Karpas-422 (cell line): ENCODE data around the gene CSTPP1. TPM values are rescaled to one million over a fixed set of nuclear protein-coding genes. Genes with fewer than 3 reads are reported as not detected.
"Not testable (repeated sequence)": the region's sequence is repeated elsewhere in the genome, so short reads cannot be mapped to it uniquely, and the experiment has no call there.

Source experiments
- DNase-seq: peaks from one replicate; pipeline ENCODE4 v3.0.0-alpha.2; 2015
- H2AFZ ChIP-seq: fragments of 200-600 bp; sonication (generic); 2 replicates; pipeline ENCODE4 v1.6.1; 2014; ENCODE audit warnings: antibody characterized with exemption, low read length, mixed read lengths
- H3K27ac ChIP-seq: fragments of 200-600 bp; sonication (generic); 2 replicates; pipeline ENCODE4 v1.5.1; 2014; ENCODE audit warnings: mild to moderate bottlenecking, low read length, moderate library complexity
- H3K27me3 ChIP-seq: fragments of 200-600 bp; sonication (generic); 2 replicates; pipeline ENCODE4 v1.6.1; 2014; ENCODE audit warnings: low read length, mixed read lengths
- H3K36me3 ChIP-seq: fragments of 200-600 bp; sonication (generic); 2 replicates; pipeline ENCODE4 v1.6.1; 2014; ENCODE audit warnings: low read length, mixed read lengths; ENCODE audit not compliant: insufficient read depth
- H3K4me1 ChIP-seq: fragments of 200-600 bp; sonication (generic); 2 replicates; pipeline ENCODE4 v1.6.1; 2014; ENCODE audit warnings: mild to moderate bottlenecking, low read length, mixed read lengths
- H3K4me2 ChIP-seq: fragments of 200-600 bp; sonication (generic); 2 replicates; pipeline ENCODE4 v1.6.1; 2014; ENCODE audit warnings: low read length, low read depth, mild to moderate bottlenecking; ENCODE audit not compliant: poor library complexity, severe bottlenecking
- H3K4me3 ChIP-seq: fragments of 200-600 bp; sonication (generic); 2 replicates; pipeline ENCODE4 v1.5.1; 2014; ENCODE audit warnings: mild to moderate bottlenecking, antibody characterized with exemption, low read length, mixed read lengths
- H3K79me2 ChIP-seq: fragments of 200-600 bp; sonication (generic); 2 replicates; pipeline ENCODE4 v1.6.1; 2014; ENCODE audit warnings: mild to moderate bottlenecking, low read length, mixed read lengths
- H3K9ac ChIP-seq: fragments of 200-600 bp; sonication (generic); 2 replicates; pipeline ENCODE4 v1.6.0; 2014; ENCODE audit warnings: low read length
- H3K9me2 ChIP-seq: fragments of 200-600 bp; sonication (generic), shearing (Covaris generic); replicated peaks from 2 replicates; pipeline ENCODE4 v1.6.0; 2014; ENCODE audit warnings: mild to moderate bottlenecking, low read length, moderate library complexity; ENCODE audit not compliant: insufficient read depth
- H3K9me3 ChIP-seq: fragments of 300-700, 200-600 bp; sonication (generic); 2 replicates; pipeline ENCODE4 v1.6.1; 2014; ENCODE audit warnings: low read length, mixed read lengths
- H4K20me1 ChIP-seq: fragments of 200-600 bp; sonication (generic); 2 replicates; pipeline ENCODE4 v1.6.1; 2014; ENCODE audit warnings: mild to moderate bottlenecking, antibody characterized with exemption, low read length, low read depth; ENCODE audit not compliant: insufficient read depth
- total RNA-seq: library from RNA; depleted of rRNA; stranded (reverse); fragments of >200 nt; shearing (Covaris generic); gene quantifications from 2 replicates; pipeline ENCODE4 v1.2.3, GENCODE V29; 2014; ENCODE audit warnings: low replicate concordance

The CSTPP1 gene
- total RNA-seq, 1 experiment from 2014 or later, result 78.4 TPM

DNA sequence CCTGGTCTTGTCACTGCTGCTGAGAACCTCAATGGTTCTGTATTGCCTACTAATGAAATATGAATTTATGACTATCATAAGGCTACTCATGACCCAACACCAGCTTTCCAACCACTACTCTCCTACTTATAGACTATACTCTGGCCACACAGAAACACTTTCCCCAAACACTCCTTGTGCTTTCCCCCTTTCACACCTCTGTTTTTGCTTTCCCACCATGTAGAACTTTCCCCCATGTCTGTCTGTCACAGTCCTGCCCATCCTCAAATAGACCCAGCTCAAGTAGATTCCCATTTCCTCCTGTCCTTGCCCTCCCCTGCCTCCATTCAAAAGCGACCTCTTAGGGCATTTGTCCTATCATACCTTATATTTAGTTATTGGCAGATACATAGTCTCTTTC, 134.2 kb downstream of the CSTPP1 start:
- H3K36me3 ChIP-seq, result no peaks in the 10 kb centered on the region
- no peak overlapping the region for H2AFZ ChIP-seq
- H3K9me3 ChIP-seq, result no peaks in the 10 kb centered on the region
- H4K20me1 ChIP-seq, result no peaks in the 10 kb centered on the region
- no peak overlapping the region for H3K4me2 ChIP-seq
- peaks cover 22% of the 10 kb centered on the region; the same call in 1 of the 2 replicates for H3K79me2 ChIP-seq
- no peak overlapping the region for H3K9ac ChIP-seq
- DNase-seq, result no peak
- H3K4me3 ChIP-seq, result no peak overlapping the region
- H3K27me3 ChIP-seq, result no peaks in the 10 kb centered on the region
- H3K9me2 ChIP-seq, result no peaks in the 10 kb centered on the region
- H3K27ac ChIP-seq, result no peak overlapping the region
- peaks cover 2% of the 10 kb centered on the region; the same call in 1 of the 2 replicates for H3K4me1 ChIP-seq

DNA sequence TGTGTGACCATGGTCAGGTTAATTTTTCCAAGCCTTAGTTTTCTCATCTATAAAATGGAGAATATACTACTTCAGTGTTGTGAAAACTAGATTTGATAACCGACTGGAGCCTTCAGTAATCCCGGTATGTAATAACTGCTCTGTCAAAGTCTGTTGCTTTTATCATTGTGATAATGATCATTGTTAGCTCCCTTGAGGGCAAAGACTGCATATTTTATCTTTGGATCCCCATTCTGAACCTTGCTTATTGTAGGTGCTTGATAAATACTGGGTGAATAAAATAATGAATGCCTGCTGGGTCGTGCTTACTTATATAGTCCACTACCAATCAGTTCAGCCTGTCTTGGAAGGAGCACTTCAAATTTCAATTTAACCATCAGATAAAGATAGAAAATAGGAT, 134.8 kb downstream of the CSTPP1 start:
- H3K36me3 ChIP-seq, result no peaks in the 10 kb centered on the region
- H3K79me2 ChIP-seq, result peaks cover 22% of the 10 kb centered on the region; the same call in 1 of the 2 replicates
- no peak for DNase-seq
- H2AFZ ChIP-seq, result no peak overlapping the region
- no peak overlapping the region for H3K9ac ChIP-seq
- no peaks in the 10 kb centered on the region for H3K9me3 ChIP-seq
- no peak overlapping the region for H3K4me2 ChIP-seq
- peaks cover 2% of the 10 kb centered on the region; the same call in 1 of the 2 replicates for H3K4me1 ChIP-seq
- no peaks in the 10 kb centered on the region for H4K20me1 ChIP-seq
- H3K4me3 ChIP-seq, result no peak overlapping the region
- H3K9me2 ChIP-seq, result no peaks in the 10 kb centered on the region
- H3K27ac ChIP-seq, result no peak overlapping the region
- H3K27me3 ChIP-seq, result no peaks in the 10 kb centered on the region

- no peaks in the 10 kb centered on the region for H3K9me3 ChIP-seq
- no peak overlapping the region for H3K4me2 ChIP-seq
- DNase-seq, result no peak
- H3K27me3 ChIP-seq, result no peaks in the 10 kb centered on the region
- H3K4me1 ChIP-seq, result peaks cover 2% of the 10 kb centered on the region; the same call in 1 of the 2 replicates
- no peak overlapping the region for H2AFZ ChIP-seq
- no peaks in the 10 kb centered on the region for H4K20me1 ChIP-seq
- no peak overlapping the region for H3K9ac ChIP-seq
- H3K79me2 ChIP-seq, result peaks cover 22% of the 10 kb centered on the region; the same call in 1 of the 2 replicates
- H3K9me2 ChIP-seq, result no peaks in the 10 kb centered on the region
- H3K4me3 ChIP-seq, result no peak overlapping the region
- H3K27ac ChIP-seq, result no peak overlapping the region
- H3K36me3 ChIP-seq, result no peaks in the 10 kb centered on the region
Observed at GRCh38 chr11:47071791-47072261, 135.3 kb downstream of the CSTPP1 start.

- Histone ChIP-seq H4K20me1 (no peaks in the 10 kb centered on the region), H3K9ac (no peak overlapping the region), H3K9me2 (no peaks in the 10 kb centered on the region), H3K4me2 (no peak overlapping the region), H3K27ac (no peak overlapping the region; the same call in 1 of the 2 replicates), H3K4me1 (peaks cover 5% of the 10 kb centered on the region), H2AFZ (no peak overlapping the region), H3K27me3 (no peaks in the 10 kb centered on the region), H3K9me3 (no peaks in the 10 kb centered on the region), H3K79me2 (peaks cover 9% of the 10 kb centered on the region; the same call in 1 of the 2 replicates), H3K36me3 (0 out of 2 replicates have a peak, but pooled peaks cover 6% of the 10 kb centered on the region), H3K4me3 (no peak overlapping the region)
- DNase-seq, result no peak
Observed at GRCh38 chr11:47078751-47079521, 142.4 kb downstream of the CSTPP1 start.

DNA sequence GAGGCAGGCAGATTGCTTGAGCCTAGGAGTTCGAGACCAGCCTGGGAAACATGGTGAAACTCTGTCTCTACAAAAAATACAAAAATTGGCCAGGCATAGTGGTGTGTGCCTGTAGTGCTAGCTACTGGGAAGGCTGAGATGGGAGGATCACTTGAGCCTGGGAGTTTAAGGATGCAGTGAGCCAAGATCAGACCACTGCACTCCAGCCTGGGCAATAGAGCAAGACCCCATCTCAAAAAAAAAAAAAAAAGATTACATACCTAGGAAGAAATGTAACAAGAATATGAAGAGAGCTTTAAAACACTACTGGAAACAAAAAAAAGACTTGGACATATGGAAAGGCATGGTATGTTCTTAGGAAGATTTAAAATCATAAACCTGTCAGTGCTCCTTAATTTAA, 144.2 kb downstream of the CSTPP1 start:
- H3K4me3 ChIP-seq, H4K20me1 ChIP-seq, H3K4me2 ChIP-seq: not testable (repeated sequence)

GRCh38 chr11:47083913-47084312, 147.4 kb downstream of the CSTPP1 start:
- Histone ChIP-seq H3K4me2 (peak overlapping the region; percentile 20), H3K79me2 (peaks cover 9% of the 10 kb centered on the region; the same call in 1 of the 2 replicates), H2AFZ (no peak overlapping the region), H3K36me3 (0 out of 2 replicates have a peak, but pooled peaks cover 6% of the 10 kb centered on the region), H3K9me3 (no peaks in the 10 kb centered on the region), H4K20me1 (no peaks in the 10 kb centered on the region), H3K9ac (no peak overlapping the region), H3K9me2 (no peaks in the 10 kb centered on the region), H3K27ac (peak overlapping the region; percentile 25), H3K4me1 (peaks cover 33% of the 10 kb centered on the region), H3K4me3 (no peak overlapping the region), H3K27me3 (no peaks in the 10 kb centered on the region)
- DNase-seq, result no peak

More for the DNA sequence above, 144.2 kb downstream of the CSTPP1 start:
- not testable (repeated sequence) for H3K9me3 ChIP-seq, H3K36me3 ChIP-seq, H2AFZ ChIP-seq, H3K27me3 ChIP-seq, H3K79me2 ChIP-seq, H3K27ac ChIP-seq, H3K9ac ChIP-seq, H3K9me2 ChIP-seq, DNase-seq
- peaks cover 11% of the 10 kb centered on the region for H3K4me1 ChIP-seq

DNA sequence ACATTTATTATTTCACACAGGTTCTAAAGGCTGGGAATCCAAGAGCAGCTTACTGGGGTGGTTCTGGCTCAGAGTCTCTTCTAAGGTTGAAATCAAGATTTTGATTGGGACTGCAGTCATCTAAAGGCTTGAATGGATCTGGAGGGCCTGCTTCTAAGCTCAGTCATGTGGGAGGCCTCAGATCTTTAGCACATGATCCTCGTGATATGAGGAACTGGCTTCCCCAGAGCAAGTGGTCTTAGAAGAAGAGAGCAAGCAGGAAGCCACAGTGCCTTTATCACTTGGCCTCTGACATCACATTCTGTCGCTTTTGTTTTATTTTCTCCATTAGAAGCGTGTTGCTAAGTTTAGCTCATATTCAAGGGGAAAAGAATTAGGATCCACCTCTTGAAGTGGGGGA, 151.2 kb downstream of the CSTPP1 start:
- peak overlapping the region; percentile 29 for H3K27ac ChIP-seq

GRCh38 chr11:47093541-47093940, 157.0 kb downstream of the CSTPP1 start:
- H3K9me3 ChIP-seq, result no peaks in the 10 kb centered on the region
- no peak for DNase-seq
- no peaks in the 10 kb centered on the region for H3K79me2 ChIP-seq

More for the DNA sequence above, 151.2 kb downstream of the CSTPP1 start:
- H3K4me3 ChIP-seq, result no peak overlapping the region
- peaks cover 34% of the 10 kb centered on the region for H3K4me1 ChIP-seq
- 0 out of 2 replicates have a peak overlapping the region, but pooled peaks have one; percentile 11 for H2AFZ ChIP-seq
- H3K9me2 ChIP-seq, result no peaks in the 10 kb centered on the region
- H3K27me3 ChIP-seq, result no peaks in the 10 kb centered on the region
- 0 out of 2 replicates have a peak, but pooled peaks cover 6% of the 10 kb centered on the region for H3K36me3 ChIP-seq
- DNase-seq, result peak; percentile 69
- H3K4me2 ChIP-seq, result no peak overlapping the region
- peak overlapping the region; percentile 19; the same call in 1 of the 2 replicates for H3K9ac ChIP-seq
- no peaks in the 10 kb centered on the region for H4K20me1 ChIP-seq
- H3K79me2 ChIP-seq, result peaks cover 9% of the 10 kb centered on the region; the same call in 1 of the 2 replicates
- no peaks in the 10 kb centered on the region for H3K9me3 ChIP-seq

More at GRCh38 chr11:47093541-47093940, 157.0 kb downstream of the CSTPP1 start:
- H3K9ac ChIP-seq, result no peak overlapping the region
- H3K27ac ChIP-seq, result no peak overlapping the region
- no peak overlapping the region for H3K4me3 ChIP-seq
- H3K4me2 ChIP-seq, result no peak overlapping the region
- H3K4me1 ChIP-seq, result peaks cover 4% of the 10 kb centered on the region; the same call in 1 of the 2 replicates
- H3K27me3 ChIP-seq, result no peaks in the 10 kb centered on the region
- no peaks in the 10 kb centered on the region for H3K36me3 ChIP-seq
- H3K9me2 ChIP-seq, result no peaks in the 10 kb centered on the region
- H4K20me1 ChIP-seq, result no peaks in the 10 kb centered on the region
- no peak overlapping the region for H2AFZ ChIP-seq
